CD14-positive monocyte (primary cell): ENCODE data around the gene PRR36. TPM values are rescaled to one million over a fixed set of nuclear protein-coding genes. Genes with fewer than 3 reads are reported as not detected.

Experiments used
- DNase-seq, 3 donors: peaks; one replicate each; pipeline ENCODE4 v3.0.0-alpha.2; 2011 to 2022
- H2AFZ ChIP-seq: 2 replicates; pipeline ENCODE4 v1.6.0; 2012; ENCODE audit warnings: mild to moderate bottlenecking, low read depth, low read length, inconsistent platforms; ENCODE audit not compliant: insufficient read depth, poor library complexity, severe bottlenecking
- H3K27ac ChIP-seq, 2 donors: 1 replicate in 1 of 2; 2 replicates in 1 of 2; pipeline ENCODE4 v1.5.1; 2012 to 2013; ENCODE audit warnings: low read length in 2 of 2, control low read depth in 1 of 2, inconsistent platforms in 1 of 2, low read depth in 1 of 2, mild to moderate bottlenecking in 1 of 2
- H3K27me3 ChIP-seq, 2 donors: one replicate each; pipeline versions ENCODE4 v1.6.0 to v1.6.1; 2011 to 2013; ENCODE audit warnings: low read length in 2 of 2; ENCODE audit not compliant: control insufficient read depth in 2 of 2, insufficient read depth in 2 of 2
- H3K36me3 ChIP-seq, 2 donors: replicated peaks in 1 of 2; 1 replicate in 1 of 2; 2 replicates in 1 of 2; pipeline versions ENCODE4 v1.5.1 to v1.6.1; 2012 to 2013; ENCODE audit warnings: low read length in 2 of 2, control low read depth in 1 of 2, inconsistent platforms in 1 of 2, mild to moderate bottlenecking in 1 of 2; ENCODE audit not compliant: insufficient read depth in 2 of 2, control insufficient read depth in 1 of 2
- H3K4me1 ChIP-seq, 2 donors: 1 replicate in 1 of 2; 2 replicates in 1 of 2; pipeline versions ENCODE4 v1.5.1 to v1.6.1; 2012 to 2013; ENCODE audit warnings: low read length in 2 of 2, control low read depth in 1 of 2, inconsistent platforms in 1 of 2, mild to moderate bottlenecking in 1 of 2, moderate library complexity in 1 of 2; ENCODE audit not compliant: insufficient read depth in 2 of 2, control insufficient read depth in 1 of 2
- H3K4me2 ChIP-seq: replicated peaks from 2 replicates; pipeline ENCODE3; 2012; ENCODE audit warnings: low read length, moderate library complexity, mild to moderate bottlenecking; ENCODE audit not compliant: poor library complexity, severe bottlenecking; ENCODE audit errors: extremely low read depth
- H3K4me3 ChIP-seq, 3 experiments: fragments of 200-600 bp in 1 of 3; sonication (generic) in 1 of 3; replicated peaks in 1 of 3; 1 replicate in 2 of 3; 2 replicates in 1 of 3; pipeline ENCODE4 v1.5.1; 2011 to 2013; ENCODE audit warnings: low read length in 3 of 3, mild to moderate bottlenecking in 3 of 3, control low read depth in 2 of 3, low read depth in 2 of 3, inconsistent platforms in 1 of 3, moderate library complexity in 1 of 3
- H3K79me2 ChIP-seq: 2 replicates; pipeline ENCODE4 v1.6.0; 2012; ENCODE audit warnings: mild to moderate bottlenecking, control low read depth, inconsistent platforms, low read length, moderate library complexity; ENCODE audit not compliant: insufficient read depth
- H3K9ac ChIP-seq: 2 replicates; pipeline ENCODE4 v1.6.0; 2017; ENCODE audit warnings: low read length, mild to moderate bottlenecking; ENCODE audit not compliant: insufficient read depth, poor library complexity, severe bottlenecking
- H3K9me3 ChIP-seq, 2 donors: replicated peaks in 1 of 2; 1 replicate in 1 of 2; 2 replicates in 1 of 2; pipeline versions ENCODE4 v1.5.1 to v1.6.1; 2012 to 2013; ENCODE audit warnings: low read length in 2 of 2, control low read depth in 1 of 2; ENCODE audit not compliant: control insufficient read depth in 1 of 2, insufficient read depth in 1 of 2
- H4K20me1 ChIP-seq: 2 replicates; pipeline ENCODE4 v1.6.0; 2012; ENCODE audit warnings: mild to moderate bottlenecking, low read length, control low read depth, moderate library complexity; ENCODE audit not compliant: insufficient read depth
- H3K27ac Mint-ChIP-seq, 7 donors: one replicate each; pipeline ENCODE4 v1.8.0; 2020; ENCODE audit warnings: mild to moderate bottlenecking in 7 of 7, mixed read lengths in 7 of 7, moderate library complexity in 6 of 7, inconsistent platforms in 2 of 7
- H3K27me3 Mint-ChIP-seq, 3 donors: one replicate each; pipeline ENCODE4 v1.8.0; 2021 to 2022; ENCODE audit warnings: low read depth in 3 of 3, mild to moderate bottlenecking in 3 of 3, mixed read lengths in 3 of 3, moderate library complexity in 3 of 3, inconsistent platforms in 1 of 3
- H3K36me3 Mint-ChIP-seq, 2 donors: one replicate each; pipeline ENCODE4 v1.8.0; 2020; ENCODE audit warnings: mixed read lengths in 2 of 2, inconsistent platforms in 1 of 2, mild to moderate bottlenecking in 1 of 2
- H3K4me1 Mint-ChIP-seq: one replicate; pipeline ENCODE4 v1.8.0; 2020; ENCODE audit warnings: mild to moderate bottlenecking, mixed read lengths
- H3K4me3 Mint-ChIP-seq, 2 donors: one replicate each; pipeline ENCODE4 v1.8.0; 2020; ENCODE audit warnings: mild to moderate bottlenecking in 2 of 2, mixed read lengths in 2 of 2, moderate library complexity in 1 of 2
- H3K9me3 Mint-ChIP-seq, 7 donors: one replicate each; pipeline ENCODE4 v1.8.0; 2020 to 2022; ENCODE audit warnings: mixed read lengths in 7 of 7, mild to moderate bottlenecking in 6 of 7, moderate library complexity in 6 of 7, inconsistent platforms in 2 of 7
- CTCF ChIP-seq: fragments of 200-600 bp; IDR thresholded peaks from one replicate; pipeline ENCODE4 v1.8.0; 2022; ENCODE audit warnings: antibody characterized with exemption, mild to moderate bottlenecking
- WGBS: methylation state at CpG from one replicate; pipeline ENCODE4 v1.1.5; 2013; ENCODE audit warnings: missing lambda C conversion rate; ENCODE audit not compliant: insufficient coverage; 5-methylcytosine and 5-hydroxymethylcytosine counted together
- intact Hi-C, 2 donors: fragments of 100-400 bp; cut with micrococcal nuclease; formaldehyde crosslinking; loops; one replicate each; pipeline versions ENCODE4 v1.15.0 to v1.15.1; 2023
- polyA plus RNA-seq, 3 donors: library from polyadenylated mRNA; depleted of rRNA in 1 of 3; unstranded in 2 of 3; stranded (reverse) in 1 of 3; fragments of 300-500 nt in 2 of 3; fragments of >200 nt in 1 of 3; fragmentation: Illumina TruSeq in 2 of 3; gene quantifications; 1 replicate in 2 of 3; 2 replicates in 1 of 3; pipeline ENCODE4 v1.2.3, GENCODE V29; 2012 to 2021

PRR36 gene
- polyA plus RNA-seq, 3 donors = not detected

GRCh38 chr19:7850945-7851622 lies 23.1 kb downstream of the PRR36 start:
- H2AFZ ChIP-seq = no peak overlapping the region
- no peaks in the 10 kb centered on the region for H3K79me2 ChIP-seq
- peaks cover 0 to 6% (median 4%) of the 10 kb centered on the region in 3 donors for H3K27me3 Mint-ChIP-seq
- no peak overlapping the region for H3K27ac Mint-ChIP-seq
- H4K20me1 ChIP-seq = no peaks in the 10 kb centered on the region
- H3K4me1 Mint-ChIP-seq = peaks cover 4% of the 10 kb centered on the region
- no peak for DNase-seq
- WGBS = 95% methylated on average over 13 of the region's 19 CpGs
- H3K27me3 ChIP-seq = no peaks in the 10 kb centered on the region
- no peaks in the 10 kb centered on the region for H3K9me3 Mint-ChIP-seq
- peaks cover 4 to 8% of the 10 kb centered on the region in 2 donors for H3K4me1 ChIP-seq
- H3K4me3 Mint-ChIP-seq = no peak overlapping the region
- peaks cover 0 to 7% of the 10 kb centered on the region in 2 donors for H3K36me3 Mint-ChIP-seq
- intact Hi-C loops = no loop called here
- no peak for TF ChIP-seq CTCF
- H3K4me3 ChIP-seq = no peak overlapping the region
- no peak overlapping the region for H3K27ac ChIP-seq
- H3K4me2 ChIP-seq = no peak overlapping the region
- H3K9me3 ChIP-seq = no peaks in the 10 kb centered on the region
- no peak overlapping the region for H3K9ac ChIP-seq
- H3K36me3 ChIP-seq = no peaks in the 10 kb centered on the region

GRCh38 chr19:7850000-7850813 lies 24.0 kb downstream of the PRR36 start:
- no peak for DNase-seq
- Mint-ChIP-seq H3K9me3 (no peaks in the 10 kb centered on the region), H3K27me3 (peaks cover 0 to 4% (median 2%) of the 10 kb centered on the region in 3 donors), H3K4me3 (no peak overlapping the region), H3K27ac (no peak overlapping the region), H3K36me3 (peaks cover 0 to 7% of the 10 kb centered on the region in 2 donors), H3K4me1 (peaks cover 4% of the 10 kb centered on the region)
- no peaks in the 10 kb centered on the region for H4K20me1 ChIP-seq
- intact Hi-C loops = no loop called here
- no peak overlapping the region for H3K9ac ChIP-seq
- no peaks in the 10 kb centered on the region for H3K36me3 ChIP-seq
- TF ChIP-seq CTCF = no peak
- H3K9me3 ChIP-seq = no peaks in the 10 kb centered on the region
- no peak overlapping the region for H3K4me2 ChIP-seq
- no peaks in the 10 kb centered on the region for H3K27me3 ChIP-seq
- H3K4me1 ChIP-seq = peaks cover 4 to 8% of the 10 kb centered on the region in 2 donors
- no peak overlapping the region for H3K27ac ChIP-seq
- H3K4me3 ChIP-seq = no peak overlapping the region
- no peak overlapping the region for H2AFZ ChIP-seq
- WGBS = 97% methylated on average over 11 of the region's 25 CpGs
- no peaks in the 10 kb centered on the region for H3K79me2 ChIP-seq
